Measurements from ENCODE around the gene SLC12A3.
A peak's percentile ranks its signal among the peaks of the same experiment; 100 is the strongest.
"Not testable (repeated sequence)": the region's sequence is repeated elsewhere in the genome, so short reads cannot be mapped to it uniquely, and the experiment has no call there.

Gene SLC12A3

GRCh38 chr16:56932721-56933619 lies 68.0 kb downstream of the SLC12A3 start:
- Mint-ChIP-seq H3K4me1 (peaks cover 46% of the 10 kb centered on the region), H3K27ac (peak overlapping the region; percentile 99), H3K36me3 (peaks cover 33% of the 10 kb centered on the region)

GRCh38 chr16:56933828-56934598 lies 69.0 kb downstream of the SLC12A3 start:
- Mint-ChIP-seq H3K4me3 (peak overlapping the region; percentile 93), H3K4me1 (peaks cover 56% of the 10 kb centered on the region), H3K9me3 (no peaks in the 10 kb centered on the region), H3K27ac (peak overlapping the region; percentile 99), H3K36me3 (peaks cover 40% of the 10 kb centered on the region), H3K27me3 (no peaks in the 10 kb centered on the region)

More at GRCh38 chr16:56932721-56933619, 68.0 kb downstream of the SLC12A3 start:
- peak overlapping the region; percentile 93 for H3K4me3 Mint-ChIP-seq
- no peaks in the 10 kb centered on the region for H3K9me3 Mint-ChIP-seq
- no peaks in the 10 kb centered on the region for H3K27me3 Mint-ChIP-seq

DNA sequence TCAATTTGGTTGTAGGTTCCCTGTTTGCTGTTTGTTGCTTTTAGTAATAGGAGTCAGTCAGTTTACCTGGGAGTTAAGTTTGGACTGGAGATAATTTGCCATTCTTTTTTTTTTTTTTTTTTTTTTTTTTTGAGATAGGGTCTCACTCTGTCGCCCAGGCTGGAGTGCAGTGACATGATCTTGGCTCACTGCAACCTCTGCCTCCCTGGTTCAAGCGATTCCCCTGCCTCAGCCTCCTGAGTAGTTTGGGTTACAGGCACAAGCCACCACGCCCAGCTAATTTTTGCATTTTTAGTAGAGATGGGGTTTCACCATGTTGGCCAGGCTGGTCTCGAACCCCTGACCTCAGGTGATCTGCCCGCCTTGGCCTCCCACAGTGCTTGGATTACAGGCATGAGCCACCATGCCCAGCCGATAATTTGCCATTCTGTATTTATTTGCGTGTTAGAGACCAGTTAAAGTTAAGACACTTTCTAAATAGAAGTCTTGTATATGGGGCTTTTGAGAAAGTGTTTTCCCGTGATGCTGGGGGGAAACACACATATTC lies 69.7 kb downstream of the SLC12A3 start:
- not testable (repeated sequence) for H3K27me3 Mint-ChIP-seq, H3K9me3 Mint-ChIP-seq
- H3K4me1 Mint-ChIP-seq: peaks cover 62% of the 10 kb centered on the region
- H3K36me3 Mint-ChIP-seq: peaks cover 46% of the 10 kb centered on the region
- H3K27ac Mint-ChIP-seq: peak overlapping the region; percentile 99
- peak overlapping the region; percentile 93 for H3K4me3 Mint-ChIP-seq

- H3K36me3 Mint-ChIP-seq: peaks cover 46% of the 10 kb centered on the region
- no peaks in the 10 kb centered on the region for H3K27me3 Mint-ChIP-seq
Observed at GRCh38 chr16:56935201-56935600, 70.2 kb downstream of the SLC12A3 start.

GRCh38 chr16:56936491-56936890 lies 71.5 kb downstream of the SLC12A3 start:
- H3K27me3 Mint-ChIP-seq: no peaks in the 10 kb centered on the region
- peak overlapping the region; percentile 93 for H3K4me3 Mint-ChIP-seq
- peak overlapping the region; percentile 81 for H3K27ac Mint-ChIP-seq
- peaks cover 60% of the 10 kb centered on the region for H3K4me1 Mint-ChIP-seq
- peaks cover 46% of the 10 kb centered on the region for H3K36me3 Mint-ChIP-seq
- H3K9me3 Mint-ChIP-seq: no peaks in the 10 kb centered on the region

More at GRCh38 chr16:56935201-56935600, 70.2 kb downstream of the SLC12A3 start:
- peak overlapping the region; percentile 92 for H3K27ac Mint-ChIP-seq
- H3K4me3 Mint-ChIP-seq: peak overlapping the region; percentile 93
- no peaks in the 10 kb centered on the region for H3K9me3 Mint-ChIP-seq
- peaks cover 68% of the 10 kb centered on the region for H3K4me1 Mint-ChIP-seq

DNA sequence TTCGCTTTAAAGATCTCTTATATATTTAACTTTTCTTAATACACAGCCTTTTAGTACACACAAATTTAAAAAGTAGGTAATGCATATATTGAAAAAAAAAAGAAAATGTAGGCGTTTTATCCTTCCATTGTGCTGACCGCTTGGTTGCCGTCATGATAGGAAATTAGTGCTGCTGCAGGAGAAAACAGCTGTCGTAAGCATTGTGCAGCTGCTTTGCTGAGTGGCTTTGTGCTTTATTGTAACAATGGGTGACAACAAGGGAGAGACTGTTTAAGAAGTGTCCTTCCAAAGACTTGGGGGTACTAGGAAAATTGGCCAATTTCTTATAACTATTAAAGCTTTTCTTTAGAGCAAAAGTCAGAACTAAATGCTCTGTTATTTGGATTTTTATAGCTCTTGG lies 71.9 kb downstream of the SLC12A3 start:
- Mint-ChIP-seq H3K27me3 (no peaks in the 10 kb centered on the region), H3K27ac (no peak overlapping the region), H3K36me3 (peaks cover 49% of the 10 kb centered on the region)

GRCh38 chr16:56938664-56939513 lies 73.9 kb downstream of the SLC12A3 start:
- H3K27me3 Mint-ChIP-seq: no peaks in the 10 kb centered on the region
- H3K9me3 Mint-ChIP-seq: no peaks in the 10 kb centered on the region
- peak overlapping the region; percentile 78 for H3K4me3 Mint-ChIP-seq
- peaks cover 66% of the 10 kb centered on the region for H3K4me1 Mint-ChIP-seq
- peaks cover 48% of the 10 kb centered on the region for H3K36me3 Mint-ChIP-seq
- peak overlapping the region; percentile 84 for H3K27ac Mint-ChIP-seq

More for the DNA sequence above, 71.9 kb downstream of the SLC12A3 start:
- no peaks in the 10 kb centered on the region for H3K9me3 Mint-ChIP-seq
- peak overlapping the region; percentile 93 for H3K4me3 Mint-ChIP-seq
- H3K4me1 Mint-ChIP-seq: peaks cover 60% of the 10 kb centered on the region

DNA sequence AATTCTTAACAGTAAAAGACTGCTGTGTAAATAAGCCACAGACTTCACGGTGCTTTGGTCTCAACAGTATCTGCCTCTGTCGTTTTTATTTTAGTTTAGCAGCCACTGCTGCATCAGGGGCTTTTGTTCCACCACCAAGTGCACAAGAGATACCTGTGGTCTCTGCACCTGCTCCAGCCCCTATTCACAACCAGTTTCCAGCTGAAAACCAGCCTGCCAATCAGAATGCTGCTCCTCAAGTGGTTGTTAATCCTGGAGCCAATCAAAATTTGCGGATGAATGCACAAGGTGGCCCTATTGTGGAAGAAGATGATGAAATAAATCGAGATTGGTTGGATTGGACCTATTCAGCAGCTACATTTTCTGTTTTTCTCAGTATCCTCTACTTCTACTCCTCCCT lies 74.8 kb downstream of the SLC12A3 start:
- Mint-ChIP-seq H3K4me1 (peaks cover 67% of the 10 kb centered on the region), H3K4me3 (no peak overlapping the region), H3K9me3 (no peaks in the 10 kb centered on the region), H3K27ac (peak overlapping the region; percentile 35), H3K27me3 (no peaks in the 10 kb centered on the region), H3K36me3 (peaks cover 44% of the 10 kb centered on the region)

- Mint-ChIP-seq H3K9me3 (no peaks in the 10 kb centered on the region), H3K4me3 (no peak overlapping the region), H3K27ac (peak overlapping the region; percentile 38), H3K4me1 (peaks cover 62% of the 10 kb centered on the region), H3K27me3 (no peaks in the 10 kb centered on the region), H3K36me3 (peaks cover 35% of the 10 kb centered on the region)
Observed at GRCh38 chr16:56941092-56941491, 76.1 kb downstream of the SLC12A3 start.

DNA sequence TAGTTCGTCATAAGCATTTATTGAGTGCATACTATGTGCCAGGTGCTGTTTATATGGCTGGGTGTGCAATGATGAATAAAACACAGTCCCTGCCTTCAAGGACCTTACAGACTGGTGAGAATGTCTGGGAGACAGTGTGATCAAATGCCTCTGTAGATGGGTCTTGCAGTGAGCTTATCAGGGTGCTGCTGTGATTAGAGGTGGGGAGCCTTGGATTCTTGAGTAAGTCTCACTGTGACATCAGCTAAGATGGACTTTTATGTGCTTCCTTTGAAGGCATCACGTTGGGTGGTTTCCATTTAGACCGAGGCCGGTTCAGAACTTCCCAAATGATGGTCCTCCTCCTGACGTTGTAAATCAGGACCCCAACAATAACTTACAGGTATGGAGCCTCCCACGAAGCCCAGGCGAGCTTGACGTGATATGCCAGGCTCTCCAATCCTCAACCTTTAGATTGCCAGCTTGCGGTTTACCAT lies 76.9 kb downstream of the SLC12A3 start:
- H3K36me3 Mint-ChIP-seq: peaks cover 31% of the 10 kb centered on the region
- H3K27me3 Mint-ChIP-seq: no peaks in the 10 kb centered on the region
- peak overlapping the region; percentile 65 for H3K27ac Mint-ChIP-seq
- H3K9me3 Mint-ChIP-seq: no peaks in the 10 kb centered on the region
- H3K4me1 Mint-ChIP-seq: peaks cover 58% of the 10 kb centered on the region
- H3K4me3 Mint-ChIP-seq: no peak overlapping the region

GRCh38 chr16:56943761-56944375 lies 78.9 kb downstream of the SLC12A3 start:
- Mint-ChIP-seq H3K4me1 (peaks cover 41% of the 10 kb centered on the region), H3K27ac (peak overlapping the region; percentile 85), H3K4me3 (no peak overlapping the region), H3K27me3 (no peaks in the 10 kb centered on the region), H3K9me3 (no peaks in the 10 kb centered on the region), H3K36me3 (peaks cover 20% of the 10 kb centered on the region)

DNA sequence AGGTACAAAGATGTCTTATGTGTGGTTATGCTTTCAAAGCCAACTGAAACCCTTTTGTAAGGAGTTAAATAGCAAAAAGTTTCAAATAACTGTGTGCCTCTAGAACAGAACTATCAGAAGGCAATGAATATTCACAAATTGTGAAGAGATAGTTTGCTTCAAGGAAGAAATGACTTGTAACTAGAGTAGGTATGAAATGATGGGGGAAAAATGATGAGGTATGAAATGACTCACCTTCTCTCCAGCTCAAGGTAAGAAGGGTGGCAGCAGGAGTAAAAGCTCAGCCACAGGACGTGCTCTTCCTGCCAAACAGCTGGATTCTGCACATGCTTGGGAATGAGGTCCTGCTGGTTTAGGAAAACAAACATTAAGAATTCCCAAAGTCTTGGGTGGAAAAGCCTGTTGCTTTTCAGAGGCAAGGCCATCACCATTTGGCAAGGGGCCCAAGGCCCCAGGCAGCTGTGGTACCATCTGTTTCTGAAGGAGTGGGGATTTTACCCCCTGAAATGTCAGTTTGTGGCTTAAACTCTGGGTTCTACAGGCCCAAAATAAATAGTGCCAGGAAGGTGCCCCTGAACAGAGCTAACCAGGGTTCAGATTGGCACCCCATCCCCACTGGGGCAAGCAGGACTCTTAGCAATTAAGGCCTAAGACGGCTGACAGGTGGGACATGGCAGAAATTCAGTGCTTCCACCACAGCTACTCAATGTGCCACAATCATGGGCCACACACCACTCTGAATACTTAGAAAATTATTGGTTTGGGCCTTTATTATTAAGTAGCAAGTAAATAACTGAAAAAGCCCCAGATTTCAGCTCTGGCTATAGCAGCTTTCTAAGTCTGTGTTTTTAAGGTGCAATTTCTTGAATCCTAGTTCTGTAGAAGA lies 80.2 kb downstream of the SLC12A3 start:
- Mint-ChIP-seq H3K36me3 (peaks cover 14% of the 10 kb centered on the region), H3K27me3 (no peaks in the 10 kb centered on the region), H3K27ac (peak overlapping the region; percentile 85), H3K9me3 (no peaks in the 10 kb centered on the region), H3K4me3 (peak overlapping the region; percentile 15), H3K4me1 (peaks cover 28% of the 10 kb centered on the region)

- Mint-ChIP-seq H3K27ac (peak overlapping the region; percentile 51), H3K4me3 (no peak overlapping the region), H3K4me1 (peaks cover 34% of the 10 kb centered on the region), H3K27me3 (no peaks in the 10 kb centered on the region), H3K36me3 (peaks cover 14% of the 10 kb centered on the region), H3K9me3 (no peaks in the 10 kb centered on the region)
Observed at GRCh38 chr16:56945847-56946527, 81.0 kb downstream of the SLC12A3 start.

Data from activated naive CD4-positive, alpha-beta T cell treated with anti-CD3 and anti-CD28 coated beads, Interleukin-2, amount 50 U/mL, for 24 hours (primary cell).